Activated T-helper 9 cell treated with anti-CD3 and anti-CD28 coated beads, Interleukin-2, amount 50 U/mL, for 16 hours (primary cell): ENCODE data around the gene CASKIN2.
A peak's percentile ranks its signal among the peaks of the same experiment; 100 is the strongest.

Source experiments
- DNase-seq: peaks from one replicate; pipeline ENCODE4 v3.0.0-alpha.2; 2020; ENCODE audit warnings: low read depth

The CASKIN2 gene

DNA sequence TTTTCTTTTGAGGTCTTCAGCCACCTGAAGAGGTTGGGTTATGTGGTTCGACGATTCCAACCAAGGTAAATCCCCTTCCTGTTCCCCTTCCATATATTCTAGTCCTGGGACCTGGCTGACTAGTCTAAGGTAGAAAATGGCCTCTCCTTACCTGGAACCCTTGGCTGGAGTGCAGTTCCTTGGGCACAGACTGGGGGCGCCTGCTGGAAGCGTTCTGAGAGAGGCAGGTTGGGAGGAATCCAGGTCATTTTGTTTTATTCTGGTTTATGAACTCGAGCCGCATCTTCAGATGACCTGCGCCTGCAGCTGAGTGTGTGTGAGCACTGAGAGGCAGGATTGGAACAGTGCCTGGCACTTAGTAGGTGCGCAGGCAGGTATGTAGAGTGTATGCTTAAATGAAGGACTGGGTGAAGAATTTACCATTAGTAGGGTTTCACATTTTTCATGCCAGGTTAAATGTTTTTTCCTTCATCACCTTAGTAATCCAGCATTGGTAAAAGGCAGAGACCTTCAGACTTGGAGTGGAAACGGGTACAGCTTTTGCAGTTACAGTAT lies 3.7 kb upstream of the CASKIN2 start:
- DNase-seq = no peak

- no peak for DNase-seq
These were observed 2.9 kb upstream of the CASKIN2 start for GRCh38 chr17:75518201-75518600.

DNA sequence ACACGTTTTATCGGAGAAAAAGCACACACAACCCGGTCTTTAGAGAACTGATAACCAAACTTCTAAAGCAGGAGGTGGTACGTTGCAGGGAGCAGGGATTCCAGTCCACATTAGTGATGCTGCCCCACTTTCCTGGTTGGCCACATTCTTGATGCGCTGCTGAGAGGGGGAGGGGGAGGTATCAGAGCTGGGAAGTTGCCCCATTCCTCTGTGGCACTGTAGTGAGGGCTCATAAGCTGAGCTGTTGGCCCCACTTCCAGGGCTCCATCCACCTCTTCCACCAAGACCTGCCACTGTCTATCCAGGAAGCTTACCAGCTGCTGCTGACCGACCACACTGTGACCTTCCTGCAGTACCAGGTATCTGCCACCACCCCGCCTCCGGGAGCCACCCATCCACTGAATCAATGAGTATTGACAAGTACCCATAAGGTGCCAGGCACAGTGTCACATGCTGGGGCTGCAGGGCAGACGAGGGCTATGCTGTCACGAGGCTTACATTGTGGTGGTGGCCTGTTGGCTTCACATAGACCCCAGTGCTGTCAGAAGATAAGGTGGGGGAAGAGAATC lies 2.0 kb upstream of the CASKIN2 start:
- no peak for DNase-seq

DNA sequence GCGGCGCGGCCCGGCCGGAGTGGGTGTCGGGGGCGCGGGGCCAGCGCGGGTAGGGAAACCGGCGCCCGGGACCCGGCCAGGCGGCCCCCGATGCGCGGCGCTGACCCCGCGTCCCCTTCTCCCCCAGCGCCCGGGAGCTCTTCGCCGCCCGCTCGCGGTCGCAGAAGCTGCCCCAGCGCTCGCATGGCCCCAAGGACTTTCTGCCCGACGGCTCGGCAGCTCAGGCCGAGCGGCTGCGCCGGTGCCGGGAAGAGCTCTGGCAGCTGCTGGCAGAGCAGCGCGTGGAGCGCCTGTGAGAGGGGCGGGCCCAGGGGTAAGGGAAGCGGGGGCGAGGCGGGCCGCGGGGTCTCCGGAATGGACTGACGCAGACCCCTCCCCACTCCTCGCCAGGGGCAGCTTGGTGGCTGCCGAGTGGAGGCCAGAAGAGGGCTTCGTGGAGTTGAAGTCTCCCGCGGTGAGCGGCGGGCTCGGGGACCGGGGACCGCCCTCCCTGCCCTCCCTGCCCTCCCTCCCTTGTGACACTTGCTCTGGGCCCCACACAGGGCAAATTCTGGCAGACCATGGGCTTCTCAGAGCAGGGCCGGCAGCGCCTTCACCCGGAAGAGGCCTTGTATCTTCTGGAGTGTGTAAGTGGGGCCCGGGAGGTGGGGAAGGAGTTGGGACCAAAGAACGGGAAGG lies 1.4 kb upstream of the CASKIN2 start:
- peak; percentile 21 for DNase-seq

GRCh38 chr17:75516255-75516618 lies 900 bp upstream of the CASKIN2 start, which contains the start of gene TSEN54:
Gene TSEN54 (plus strand): TSS chr17:75516528. CDS start chr17:75516561, 33 bp downstream.
- DNase-seq = peak; percentile 91

- no peak for DNase-seq
These were observed 330 bp downstream of the CASKIN2 start for GRCh38 chr17:75514919-75515495.

GRCh38 chr17:75514299-75514918 lies 928 bp downstream of the CASKIN2 start:
- DNase-seq = no peak

DNA sequence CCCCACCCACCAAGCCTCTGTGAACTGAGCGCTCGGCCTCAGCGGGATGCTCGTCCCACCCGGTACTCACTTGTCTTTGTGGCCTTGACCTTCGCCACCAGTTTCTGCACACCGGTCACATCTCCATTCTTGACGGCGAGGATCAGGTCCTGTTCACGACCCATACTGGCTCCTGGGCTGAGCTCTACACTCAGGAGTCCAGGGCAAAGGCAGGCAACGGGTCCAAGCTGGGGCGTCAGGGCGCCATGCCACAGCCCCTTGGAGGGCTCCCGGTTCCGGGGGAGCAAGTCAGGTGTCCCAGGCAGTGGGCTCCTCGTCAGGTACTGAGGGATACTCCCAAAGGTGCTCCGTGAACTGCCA lies 1.7 kb downstream of the CASKIN2 start:
- DNase-seq = no peak

- DNase-seq = no peak
These were observed 2.3 kb downstream of the CASKIN2 start for GRCh38 chr17:75512926-75513640.

- DNase-seq = no peak
These were observed 3.4 kb downstream of the CASKIN2 start for GRCh38 chr17:75511610-75512575.

DNA sequence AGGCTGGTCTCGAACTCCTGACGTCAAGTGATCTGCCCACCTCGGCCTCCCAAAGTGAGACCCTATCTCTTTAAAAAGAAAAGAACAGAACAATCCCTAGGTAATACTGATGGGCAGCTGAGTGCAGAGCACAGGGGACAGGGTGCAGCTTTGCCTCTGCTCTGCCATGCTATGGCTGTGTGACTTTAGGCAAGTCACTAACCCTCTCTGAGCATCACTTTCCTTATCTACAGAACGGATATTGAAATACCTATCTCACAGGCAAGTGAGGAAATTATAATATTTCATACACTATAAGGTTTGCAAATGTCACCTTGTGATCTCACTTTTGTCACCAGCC lies 4.1 kb downstream of the CASKIN2 start:
- no peak for DNase-seq

DNA sequence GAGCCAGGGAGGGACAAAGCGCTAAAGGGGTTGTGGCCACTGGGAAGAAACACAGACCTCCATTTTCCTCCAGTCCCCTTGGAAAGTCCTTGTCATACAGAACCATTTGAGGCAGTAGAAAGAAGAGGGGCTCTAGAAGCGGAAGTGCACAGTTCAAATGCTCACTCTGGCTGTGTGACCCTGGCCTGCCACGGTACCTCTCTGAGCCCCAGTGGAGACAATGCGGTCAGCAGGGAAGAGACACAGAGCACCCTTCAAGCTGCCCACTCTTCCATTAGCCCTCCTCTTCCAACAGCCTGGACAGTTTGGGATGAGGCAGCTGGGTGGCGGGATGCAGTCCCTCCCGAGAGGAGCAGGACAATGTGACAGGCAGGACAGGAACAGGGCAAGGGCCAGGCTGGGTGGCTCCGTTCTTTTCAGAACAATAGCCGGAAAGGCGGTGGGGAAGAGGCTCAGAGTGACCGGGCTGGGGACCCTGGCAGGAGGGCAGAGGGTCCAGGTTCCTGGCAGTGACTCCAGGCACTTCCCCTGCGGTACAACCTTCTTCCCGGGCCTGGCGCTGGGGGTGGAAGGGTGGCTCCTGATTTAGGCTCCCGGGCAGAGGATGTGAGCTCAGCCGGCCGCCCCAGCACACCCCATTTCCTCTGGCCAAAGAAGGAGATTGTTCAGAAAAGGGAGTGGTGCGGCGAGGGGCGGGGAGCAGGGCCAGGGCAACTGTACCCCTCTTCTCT lies 5.6 kb downstream of the CASKIN2 start:
- DNase-seq = no peak

- DNase-seq = no peak
These were observed 6.4 kb downstream of the CASKIN2 start for GRCh38 chr17:75508931-75509361.

DNA sequence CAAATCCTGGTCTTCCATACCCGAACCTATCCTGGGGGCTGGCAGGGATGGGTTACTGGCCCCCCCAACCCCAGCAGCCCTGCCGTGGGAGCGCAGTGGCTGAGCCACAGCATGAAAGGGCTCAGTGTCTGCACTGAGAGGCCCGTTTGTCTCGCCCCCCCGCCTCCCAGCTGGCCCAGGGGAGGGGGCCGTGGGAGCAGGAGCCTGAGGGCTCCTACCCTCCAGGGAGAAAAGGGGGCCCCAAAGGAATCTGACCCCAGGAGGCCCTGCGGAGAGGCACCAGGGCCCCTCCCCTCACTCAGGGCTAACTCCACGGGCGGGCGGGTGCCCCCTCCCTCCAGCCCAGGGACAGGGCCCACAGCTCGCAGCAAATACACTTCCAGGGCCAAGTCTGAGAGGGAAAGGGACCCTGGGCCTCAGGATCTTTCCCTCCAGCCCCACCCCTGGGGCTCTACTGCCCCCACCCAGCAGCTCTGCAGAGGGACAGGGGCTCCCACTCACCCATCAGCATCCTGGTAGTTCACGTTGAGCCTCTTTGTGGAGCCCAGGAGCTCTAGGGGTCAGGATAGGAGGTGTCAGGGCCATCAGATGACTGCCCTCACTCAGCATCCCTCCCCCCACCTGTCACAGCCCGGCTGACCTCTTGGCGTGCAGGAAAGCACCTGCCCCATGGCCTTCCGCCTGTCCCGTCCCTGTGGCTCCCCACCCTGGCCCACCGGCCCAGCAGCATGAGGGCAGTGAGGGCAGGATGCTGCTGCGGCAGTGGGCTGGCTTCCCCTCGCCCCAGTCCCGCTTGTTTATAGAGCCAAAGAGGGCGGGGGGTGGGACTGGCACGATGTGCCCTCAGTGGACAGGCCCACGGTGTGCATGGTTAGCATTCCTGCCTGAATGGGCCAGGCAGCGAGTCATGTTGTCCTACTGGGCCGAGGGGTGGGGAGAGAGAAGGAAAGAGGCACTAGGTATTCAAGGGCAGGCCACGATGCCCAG lies 7.3 kb downstream of the CASKIN2 start:
- DNase-seq = no peak

GRCh38 chr17:75506888-75507287 lies 8.4 kb downstream of the CASKIN2 start:
- no peak for DNase-seq

DNA sequence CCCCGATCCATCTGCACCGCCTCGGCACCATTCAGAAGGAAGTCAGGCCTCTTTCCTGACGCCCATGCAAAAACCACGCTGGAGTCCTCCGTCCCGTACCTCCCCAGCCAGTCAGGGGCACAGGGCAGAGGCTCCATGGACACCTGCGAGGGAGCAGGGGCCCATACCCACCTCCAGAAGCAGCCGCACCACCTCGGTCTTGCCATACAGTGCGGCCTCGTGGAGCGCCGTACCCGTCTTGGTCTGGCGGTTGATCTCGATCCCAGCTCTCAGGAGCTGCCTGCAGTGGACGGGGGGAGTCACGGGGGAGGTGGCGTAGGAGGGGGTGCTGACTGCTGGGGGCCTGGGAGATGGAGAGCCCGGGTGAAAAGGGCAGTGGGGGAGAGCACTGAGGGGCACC lies 9.2 kb downstream of the CASKIN2 start:
- no peak for DNase-seq

GRCh38 chr17:75505640-75506039 lies 9.7 kb downstream of the CASKIN2 start:
- no peak for DNase-seq

DNA sequence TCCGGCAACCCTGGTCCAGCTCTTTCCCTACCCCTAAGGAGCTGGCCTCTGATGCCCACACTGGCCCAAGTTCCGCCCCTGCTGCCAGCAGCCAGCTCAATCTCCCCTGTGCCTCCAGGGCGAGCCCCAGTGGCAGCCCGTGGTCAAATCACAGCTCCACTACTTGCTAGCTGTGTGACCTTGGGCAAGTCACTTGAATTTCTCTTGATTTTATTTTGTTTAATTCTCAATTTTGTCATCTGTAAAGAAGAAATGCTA lies 10.3 kb downstream of the CASKIN2 start:
- no peak for DNase-seq

GRCh38 chr17:75504347-75505151 lies 10.8 kb downstream of the CASKIN2 start:
- DNase-seq = peak; percentile 18
